ENCODE data around the gene MDGA2. TPM values are rescaled to one million over a fixed set of nuclear protein-coding genes. Genes with fewer than 3 reads are reported as not detected.

MDGA2 gene
- total and polyA plus RNA-seq, 9 of the 15 experiments (the other 6 are each of a cell fraction or from before 2014, with no cell fraction given) = 0.01 to 0.18 (median 0.03) TPM; not detected in 5

GRCh38 chr14:47543459-47543858 lies 131.9 kb downstream of the MDGA2 start (continued):
- no peak for TF ChIP-seq YY1 (IDR thresholded peaks at IDR 0.05; ENCODE audit: borderline replicate concordance in 1 of 3, control insufficient read depth in 1 of 3, extremely low read depth in 1 of 3, insufficient read depth in 3 of 3, insufficient read length in 1 of 3, insufficient replicate concordance in 2 of 3, low read depth in 1 of 3, low read length in 2 of 3)
- no peak for TF ChIP-seq BHLHE40 (IDR thresholded peaks at IDR 0.05; ENCODE audit: low read length)
- no peak for TF ChIP-seq NR2C1 (IDR thresholded peaks at IDR 0.05)
- TF ChIP-seq NR2C1 (tag; IDR thresholded peaks at IDR 0.05) = no peak
- TF ChIP-seq CAMTA2 (CRISPR knock-in tag; conservative IDR thresholded peaks at IDR 0.05) = no peak
- TF ChIP-seq IRF9 (tag; IDR thresholded peaks at IDR 0.05) = no peak
- no peak for TF ChIP-seq ZNF274 (IDR thresholded peaks at IDR 0.05; ENCODE audit: borderline replicate concordance, low read depth, low read length)
- TF ChIP-seq PURB (CRISPR knock-in tag; IDR thresholded peaks at IDR 0.05; ENCODE audit: low read depth) = no peak
- TF ChIP-seq ILF3 (IDR thresholded peaks at IDR 0.05; ENCODE audit: borderline replicate concordance) = no peak

- in situ Hi-C loops (cut with MboI) (no loop called here), intact Hi-C loops (cut with micrococcal nuclease) (no loop called here)
- no peaks in the 10 kb centered on the region for H3K9me1 ChIP-seq (ENCODE audit: control insufficient read depth, insufficient read depth, low read length)
- H4K20me1 ChIP-seq (replicated peaks; ENCODE audit: control insufficient read depth, insufficient read depth, low read length) = no peaks in the 10 kb centered on the region
- ChIA-PET POLR2A (no interaction called here), CTCF (ENCODE audit: low intra/inter-chr PET ratio) (no interaction called here)
- no peak overlapping the region for H3K4me2 ChIP-seq (ENCODE audit: insufficient read depth, low read length)
- DNase-seq (ENCODE audit: extremely low read depth in 1 of 4, low spot score in 3 of 4) (no peak), ATAC-seq (no peak), FAIRE-seq (no peak)
- no peaks in the 10 kb centered on the region for H3K9me3 ChIP-seq (replicated peaks; ENCODE audit: control insufficient read depth, insufficient read depth, low read depth, low read length)
- H3K27ac ChIP-seq (ENCODE audit: extremely low read depth, low read depth, low read length) = no peak overlapping the region
- 0% methylated on average over 4 of the region's 4 CpGs for WGBS (ENCODE audit: insufficient coverage, low coverage, missing lambda C conversion rate)
- no peak overlapping the region for H2AFZ ChIP-seq (ENCODE audit: low read depth, low read length)
- BruUV-seq (replicated peaks) = no TSS peak
- H3K4me1 ChIP-seq (replicated peaks in 1 of 2; ENCODE audit: control insufficient read depth in 2 of 2, insufficient read depth in 2 of 2, low read length in 2 of 2) = no peaks in the 10 kb centered on the region
- H3K4me3 ChIP-seq = no peak overlapping the region
- no peaks in the 10 kb centered on the region for H3K27me3 ChIP-seq (ENCODE audit: control insufficient read depth in 2 of 2, insufficient read depth in 2 of 2, low read length in 2 of 2)
- no peaks in the 10 kb centered on the region for H3K36me3 ChIP-seq (ENCODE audit: control insufficient read depth, insufficient read depth, low read length)
- H3K9ac ChIP-seq (ENCODE audit: insufficient read depth in 1 of 2, low read depth in 2 of 2, low read length in 2 of 2) = no peak overlapping the region
- H3K79me2 ChIP-seq (ENCODE audit: control insufficient read depth, insufficient read depth, low read length) = no peaks in the 10 kb centered on the region
- TF ChIP-seq POLR2H (tag; IDR thresholded peaks at IDR 0.05; ENCODE audit: low read depth) (no peak), ZNF232 (CRISPR knock-in tag; IDR thresholded peaks at IDR 0.05) (no peak), SRSF9 (IDR thresholded peaks at IDR 0.05; ENCODE audit: borderline replicate concordance, low read depth, low read length) (no peak), HNRNPK (IDR thresholded peaks at IDR 0.05; ENCODE audit: low read depth, low read length, poor library complexity, severe bottlenecking) (no peak), SMARCB1 (IDR thresholded peaks at IDR 0.05; ENCODE audit: insufficient read length, low read depth) (no peak), KDM1A (IDR thresholded peaks at IDR 0.05) (no peak), ZNF212 (CRISPR knock-in tag; IDR thresholded peaks at IDR 0.05) (no peak), AFF4 (CRISPR knock-in tag; IDR thresholded peaks at IDR 0.05) (no peak), MEF2D (tag; conservative IDR thresholded peaks at IDR 0.05; ENCODE audit: low read depth) (no peak), NCOA6 (IDR thresholded peaks at IDR 0.05) (no peak), MTA1 (IDR thresholded peaks at IDR 0.05; ENCODE audit: borderline replicate concordance) (no peak)
Measured at GRCh38 chr14:47541662-47542061, 133.7 kb downstream of the MDGA2 start.

Measured in K562 (cell line).